ENCODE measurements around the gene NOXRED1. TPM values are rescaled to one million over a fixed set of nuclear protein-coding genes. Genes with fewer than 3 reads are reported as not detected.
"Not testable (repeated sequence)": the region's sequence is repeated elsewhere in the genome, so short reads cannot be mapped to it uniquely, and the experiment has no call there.

Gene NOXRED1
- total RNA-seq, 1 donor from 2014 or later = 0.35 TPM

DNA sequence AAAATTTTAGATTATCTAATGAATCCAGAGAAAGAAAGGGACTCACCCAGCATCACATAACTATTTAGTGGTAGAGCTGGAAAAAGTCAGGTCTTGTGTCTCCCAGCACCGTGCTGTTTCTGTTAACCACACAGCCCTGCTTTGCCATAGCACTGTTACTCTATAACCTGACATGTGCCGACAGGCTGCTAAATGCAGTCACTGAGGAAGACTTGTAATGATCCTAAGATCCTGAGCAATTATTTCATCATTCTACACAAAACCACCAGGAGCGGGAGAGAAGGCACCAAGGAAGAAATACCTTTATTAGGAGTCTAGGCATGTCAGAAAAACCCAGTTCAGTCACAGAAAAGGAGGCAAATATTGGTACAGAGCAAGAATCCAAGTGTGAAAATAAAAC, 3.1 kb upstream of the NOXRED1 start:
- no peaks in the 10 kb centered on the region for H3K27me3 Mint-ChIP-seq (ENCODE audit: unreplicated experiment)
- no peak for TF ChIP-seq CTCF (IDR thresholded peaks at IDR 0.05)
- DNase-seq (ENCODE audit: extremely low spot score, unreplicated experiment) = no peak
- peaks cover 75% of the 10 kb centered on the region for H3K36me3 Mint-ChIP-seq (ENCODE audit: unreplicated experiment)
- no peak overlapping the region for H3K4me3 Mint-ChIP-seq (ENCODE audit: unreplicated experiment)
- no peak overlapping the region for H3K27ac Mint-ChIP-seq (ENCODE audit: unreplicated experiment)
- peaks cover 4% of the 10 kb centered on the region for H3K4me1 Mint-ChIP-seq (ENCODE audit: unreplicated experiment)
- H3K9me3 Mint-ChIP-seq (ENCODE audit: unreplicated experiment) = no peaks in the 10 kb centered on the region

GRCh38 chr14:77424862-77425261, 1.5 kb upstream of the NOXRED1 start:
- no peak for DNase-seq (ENCODE audit: extremely low spot score, unreplicated experiment)
- Mint-ChIP-seq H3K36me3 (ENCODE audit: unreplicated experiment) (peaks cover 73% of the 10 kb centered on the region), H3K4me1 (ENCODE audit: unreplicated experiment) (peaks cover 6% of the 10 kb centered on the region), H3K27me3 (ENCODE audit: unreplicated experiment) (no peaks in the 10 kb centered on the region), H3K4me3 (ENCODE audit: unreplicated experiment) (no peak overlapping the region), H3K27ac (ENCODE audit: unreplicated experiment) (no peak overlapping the region), H3K9me3 (ENCODE audit: unreplicated experiment) (peaks cover 4% of the 10 kb centered on the region)
- TF ChIP-seq CTCF (IDR thresholded peaks at IDR 0.05) = no peak

DNA sequence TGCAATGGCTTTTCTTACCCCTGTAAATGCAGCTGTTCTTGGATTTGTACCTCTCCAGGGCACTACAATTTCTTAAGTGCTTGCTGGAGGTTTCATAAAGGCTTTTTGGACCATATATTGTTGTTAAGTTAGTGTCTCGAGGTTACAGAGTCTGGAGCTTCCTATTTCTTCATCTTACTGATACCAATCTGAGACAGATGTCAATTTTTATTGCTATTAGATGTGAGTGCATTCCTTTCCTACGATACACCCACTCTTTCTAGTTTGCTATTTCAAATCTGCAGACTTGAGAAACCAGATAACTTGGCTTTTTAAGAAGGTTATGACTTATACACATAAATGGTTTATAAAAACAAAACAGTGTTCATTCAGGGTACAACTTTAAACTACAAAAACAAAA, 2.1 kb downstream of the NOXRED1 start:
- H3K9me3 Mint-ChIP-seq (ENCODE audit: unreplicated experiment) = peaks cover 13% of the 10 kb centered on the region
- H3K4me3 Mint-ChIP-seq (ENCODE audit: unreplicated experiment) = no peak overlapping the region
- H3K36me3 Mint-ChIP-seq (ENCODE audit: unreplicated experiment) = peaks cover 43% of the 10 kb centered on the region
- DNase-seq (ENCODE audit: extremely low spot score, unreplicated experiment) = no peak
- peaks cover 6% of the 10 kb centered on the region for H3K4me1 Mint-ChIP-seq (ENCODE audit: unreplicated experiment)
- no peak for TF ChIP-seq CTCF (IDR thresholded peaks at IDR 0.05)
- H3K27ac Mint-ChIP-seq (ENCODE audit: unreplicated experiment) = no peak overlapping the region
- no peaks in the 10 kb centered on the region for H3K27me3 Mint-ChIP-seq (ENCODE audit: unreplicated experiment)

DNA sequence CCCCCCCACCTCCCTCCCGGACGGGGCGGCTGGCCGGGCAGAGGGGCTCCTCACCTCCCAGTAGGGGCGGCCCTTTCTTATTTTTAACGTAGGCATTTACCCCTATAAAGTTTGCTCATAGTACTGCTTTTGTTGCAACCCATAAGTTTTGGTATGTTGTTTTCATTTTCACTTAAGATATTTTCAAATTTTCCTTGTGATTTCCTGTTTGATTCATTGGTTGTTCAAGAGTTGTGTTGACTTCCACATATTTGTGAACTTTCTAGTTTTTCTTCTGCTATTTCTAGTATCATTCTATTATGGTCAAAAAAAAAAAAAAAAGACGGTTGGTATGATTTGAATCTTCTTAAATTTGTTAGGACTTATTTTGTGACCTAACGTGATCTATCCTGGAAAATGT, 6.5 kb downstream of the NOXRED1 start:
- Mint-ChIP-seq H3K27ac (ENCODE audit: unreplicated experiment) (no peak overlapping the region), H3K36me3 (ENCODE audit: unreplicated experiment) (peaks cover 15% of the 10 kb centered on the region), H3K4me3 (ENCODE audit: unreplicated experiment) (no peak overlapping the region), H3K4me1 (ENCODE audit: unreplicated experiment) (peaks cover 5% of the 10 kb centered on the region), H3K9me3 (ENCODE audit: unreplicated experiment) (peaks cover 13% of the 10 kb centered on the region), H3K27me3 (ENCODE audit: unreplicated experiment) (no peaks in the 10 kb centered on the region)
- no peak for TF ChIP-seq CTCF (IDR thresholded peaks at IDR 0.05)
- no peak for DNase-seq (ENCODE audit: extremely low spot score, unreplicated experiment)

- not testable (repeated sequence) for H3K4me1 Mint-ChIP-seq (ENCODE audit: unreplicated experiment); DNase-seq (ENCODE audit: extremely low spot score, unreplicated experiment); H3K36me3 Mint-ChIP-seq (ENCODE audit: unreplicated experiment)
These were observed 7.2 kb downstream of the NOXRED1 start for GRCh38 chr14:77416098-77416497.

GRCh38 chr14:77415403-77416030, 7.8 kb downstream of the NOXRED1 start:
- not testable (repeated sequence) for H3K36me3 Mint-ChIP-seq (ENCODE audit: unreplicated experiment); H3K4me1 Mint-ChIP-seq (ENCODE audit: unreplicated experiment); H3K27me3 Mint-ChIP-seq (ENCODE audit: unreplicated experiment); DNase-seq (ENCODE audit: extremely low spot score, unreplicated experiment); H3K4me3 Mint-ChIP-seq (ENCODE audit: unreplicated experiment); H3K27ac Mint-ChIP-seq (ENCODE audit: unreplicated experiment)
- peaks cover 13% of the 10 kb centered on the region for H3K9me3 Mint-ChIP-seq (ENCODE audit: unreplicated experiment)

More at GRCh38 chr14:77416098-77416497, 7.2 kb downstream of the NOXRED1 start:
- not testable (repeated sequence) for H3K27ac Mint-ChIP-seq (ENCODE audit: unreplicated experiment); H3K27me3 Mint-ChIP-seq (ENCODE audit: unreplicated experiment); H3K4me3 Mint-ChIP-seq (ENCODE audit: unreplicated experiment)
- H3K9me3 Mint-ChIP-seq (ENCODE audit: unreplicated experiment) = peaks cover 13% of the 10 kb centered on the region

Data from osteocyte (in vitro differentiated cells).